NCI-H146 treated with DMSO at 0.1 percent for 48 hours (cell line): ENCODE results near the gene ARMC2.

Experiments
- DNase-seq: peaks from one replicate; lab custom pipeline; 2025; ENCODE audit not compliant: unreplicated experiment; lab: John Stamatoyannopoulos, UW

ARMC2 gene

DNA sequence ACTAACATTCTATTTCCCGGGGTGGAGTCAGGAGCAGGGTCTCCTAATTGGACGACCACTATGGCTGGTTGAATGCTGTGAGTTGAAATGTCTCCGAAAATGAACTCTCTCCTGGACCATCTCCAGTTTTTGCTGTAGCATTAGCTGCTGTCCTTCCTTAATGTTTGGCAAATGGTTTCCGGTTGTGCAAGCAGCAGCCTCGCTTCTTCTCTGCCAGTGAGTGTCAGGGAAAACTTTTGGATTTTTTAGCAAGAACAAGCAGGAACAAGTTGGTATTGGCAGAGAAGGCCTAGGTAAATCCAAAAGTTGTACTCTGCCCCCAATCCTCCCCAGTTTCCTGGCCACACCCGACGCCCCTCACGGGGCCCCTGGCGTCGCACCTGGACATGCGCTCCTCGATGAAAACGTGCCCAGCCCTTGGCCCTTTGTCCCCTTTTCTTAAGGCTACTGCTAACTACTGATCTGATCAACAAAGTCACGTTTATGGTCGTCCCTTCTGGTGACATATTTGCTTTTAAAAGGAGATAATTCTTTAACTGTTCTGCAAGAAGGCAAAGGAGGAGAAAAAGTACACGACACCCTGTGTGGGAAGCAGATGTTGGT is 103.2 kb downstream of the ARMC2 start:
- DNase-seq = no peak

DNA sequence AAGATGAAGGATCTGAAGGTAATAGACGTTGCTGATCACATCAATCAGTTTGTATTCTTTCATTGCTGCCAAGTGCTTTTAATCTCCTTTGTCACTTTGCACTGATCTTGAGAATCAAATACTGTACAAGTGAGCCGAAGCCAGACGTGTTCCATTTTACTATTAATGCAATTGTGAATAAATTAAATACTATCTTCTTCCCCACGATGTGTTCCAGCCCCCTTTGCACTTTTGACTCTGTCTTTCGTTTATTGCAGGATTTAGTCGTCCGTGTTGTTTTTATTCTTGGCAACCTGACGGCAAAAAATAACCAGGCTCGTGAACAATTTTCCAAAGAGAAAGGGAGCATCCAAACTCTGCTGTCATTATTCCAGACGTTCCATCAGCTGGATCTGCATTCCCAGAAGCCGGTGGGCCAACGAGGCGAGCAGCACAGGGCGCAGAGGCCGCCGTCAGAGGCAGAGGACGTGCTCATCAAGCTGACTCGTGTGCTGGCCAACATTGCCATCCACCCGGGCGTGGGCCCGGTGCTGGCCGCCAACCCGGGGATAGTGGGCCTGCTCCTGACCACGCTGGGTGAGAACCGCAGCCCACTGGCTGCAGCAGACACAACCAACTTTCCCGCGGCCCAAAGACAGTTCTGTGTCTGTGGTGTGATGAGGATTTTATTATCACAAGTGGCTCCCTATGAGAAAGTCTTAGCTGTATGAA is 104.7 kb downstream of the ARMC2 start:
- no peak for DNase-seq

DNA sequence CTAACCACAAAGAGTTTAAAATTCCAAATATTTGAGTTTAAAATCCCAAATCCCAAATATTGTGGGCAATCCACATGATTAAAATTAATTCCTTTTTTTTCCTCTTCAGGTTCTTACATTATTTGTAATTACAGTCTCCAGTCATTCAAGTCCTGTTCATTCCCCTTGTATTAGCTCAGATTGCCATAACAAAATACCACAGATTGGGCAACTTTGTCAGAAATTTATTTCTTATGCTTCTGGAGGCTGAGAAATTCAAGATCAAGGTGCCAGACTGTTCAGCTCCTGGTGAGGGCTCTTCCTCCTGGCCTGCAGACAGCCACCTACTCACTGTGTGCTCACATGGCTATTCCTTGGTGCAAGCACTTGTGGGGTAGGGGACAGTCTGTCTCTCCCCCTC is 105.5 kb downstream of the ARMC2 start:
- DNase-seq = no peak

DNA sequence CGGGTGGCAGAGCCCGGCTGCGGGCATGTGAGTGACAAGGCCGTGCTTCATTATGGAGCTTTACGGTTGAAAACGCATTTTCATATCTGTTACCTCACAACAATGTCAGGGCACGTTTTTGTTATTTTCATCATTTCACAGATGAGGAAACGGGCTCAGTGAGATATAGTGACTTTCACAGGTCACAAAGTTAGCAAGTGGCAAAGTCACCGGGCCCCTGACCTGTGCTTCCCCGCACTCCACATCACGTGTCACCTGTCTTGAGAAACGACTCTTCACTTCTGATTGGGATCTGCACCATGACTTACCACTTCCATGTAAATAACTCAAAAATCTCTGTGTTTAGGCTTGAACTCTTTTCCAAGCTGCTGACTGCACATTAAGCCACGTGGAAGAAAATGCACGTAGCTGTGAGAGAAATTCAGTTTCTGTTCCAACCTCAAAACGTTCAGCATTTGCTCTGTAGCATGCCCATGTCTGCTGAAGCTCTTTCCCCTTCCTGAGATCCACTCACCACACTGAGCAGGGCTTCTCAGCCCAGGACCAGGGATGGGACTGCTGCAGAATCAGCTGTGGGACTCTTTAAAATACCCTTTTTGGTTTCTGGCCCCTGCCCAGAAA is 107.2 kb downstream of the ARMC2 start:
- DNase-seq = no peak

DNA sequence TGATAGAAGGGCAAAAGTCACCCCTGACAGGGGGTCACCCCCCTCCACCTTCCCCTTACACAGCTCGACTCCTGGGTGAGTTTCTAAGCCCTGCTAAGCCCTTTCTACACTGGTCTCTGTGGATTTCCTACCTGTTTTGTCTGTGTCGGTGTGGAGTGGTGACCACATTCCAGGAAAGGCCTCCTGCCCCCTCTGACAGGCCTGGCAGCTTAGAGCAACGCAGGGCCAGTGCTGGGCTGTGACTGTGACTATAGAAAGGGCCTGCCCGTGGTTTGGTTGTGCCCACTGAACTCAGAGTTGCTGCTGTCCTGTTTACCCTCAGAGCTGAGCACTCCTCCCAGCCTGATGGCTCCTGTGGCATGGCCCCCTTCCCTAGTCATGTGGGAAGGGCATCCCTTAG is 109.0 kb downstream of the ARMC2 start:
- DNase-seq = no peak

DNA sequence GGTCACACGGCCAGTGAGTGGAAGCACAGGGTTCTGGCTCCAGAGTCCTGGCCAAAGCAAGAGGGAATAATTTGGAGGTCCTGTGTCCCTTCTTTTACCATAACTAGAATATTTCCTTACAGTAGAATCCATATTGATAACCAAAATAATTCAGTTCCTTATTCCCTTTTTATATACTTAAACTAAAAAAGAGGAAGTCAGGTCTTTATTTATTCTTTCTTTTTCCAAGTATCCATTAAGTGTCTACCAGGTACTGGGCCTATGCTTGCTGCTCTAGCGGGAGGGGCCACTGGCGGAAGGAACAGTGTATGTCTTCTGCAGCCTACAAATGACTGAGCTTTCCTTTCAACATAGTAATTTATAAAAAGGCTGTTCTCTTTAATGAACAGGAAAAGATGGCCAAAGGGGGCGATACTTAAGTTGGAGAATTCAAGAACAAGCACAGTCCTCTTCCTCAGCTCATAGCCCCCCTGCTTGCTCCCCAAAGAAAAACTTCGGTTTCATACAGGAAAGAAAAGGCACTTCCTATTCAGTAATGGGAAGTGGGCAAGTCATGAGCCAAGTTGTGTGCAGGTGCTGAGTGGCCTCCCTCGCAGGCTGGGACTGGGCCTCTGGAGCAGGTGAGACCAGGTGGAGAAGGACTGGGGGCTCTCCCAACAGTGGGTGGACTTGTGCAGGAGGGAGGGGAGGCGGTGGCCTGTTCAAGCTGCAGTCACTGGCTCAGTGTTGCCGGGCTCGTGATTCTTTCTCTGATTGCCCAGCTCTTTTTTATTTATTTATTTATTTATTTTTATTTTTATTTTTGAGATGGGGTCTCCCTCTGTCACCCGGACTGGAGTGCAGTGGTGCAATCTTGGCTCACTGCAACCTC is 110.9 kb downstream of the ARMC2 start:
- no peak for DNase-seq

DNA sequence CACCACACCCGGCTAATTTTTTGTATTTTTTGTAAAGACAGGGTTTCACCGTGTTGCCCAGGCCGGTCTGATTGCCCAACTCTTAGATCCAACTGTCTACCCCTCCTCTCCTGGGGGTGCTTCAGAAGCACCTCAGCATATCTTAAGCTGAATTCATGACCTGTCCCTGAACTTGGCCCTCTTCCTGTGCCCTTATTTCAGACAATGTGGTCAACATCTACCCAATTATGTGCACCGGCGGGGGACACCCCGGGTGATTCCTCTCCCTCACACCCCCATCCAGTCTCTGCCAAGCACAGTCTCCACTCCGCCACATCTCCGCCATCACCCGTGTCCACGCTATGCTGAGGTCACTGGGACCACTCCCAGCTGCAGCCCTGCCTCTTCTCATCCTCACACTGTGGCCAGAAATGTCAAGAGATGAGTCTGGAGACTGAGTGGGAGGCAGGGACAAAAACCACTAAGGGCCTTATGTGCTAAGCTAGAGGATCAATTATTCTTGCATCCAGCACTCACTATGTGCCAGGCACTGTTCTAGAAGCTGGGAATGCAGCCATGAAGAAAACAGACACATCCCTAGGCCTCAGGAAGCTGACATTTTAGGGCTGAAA is 111.9 kb downstream of the ARMC2 start:
- no peak for DNase-seq

DNA sequence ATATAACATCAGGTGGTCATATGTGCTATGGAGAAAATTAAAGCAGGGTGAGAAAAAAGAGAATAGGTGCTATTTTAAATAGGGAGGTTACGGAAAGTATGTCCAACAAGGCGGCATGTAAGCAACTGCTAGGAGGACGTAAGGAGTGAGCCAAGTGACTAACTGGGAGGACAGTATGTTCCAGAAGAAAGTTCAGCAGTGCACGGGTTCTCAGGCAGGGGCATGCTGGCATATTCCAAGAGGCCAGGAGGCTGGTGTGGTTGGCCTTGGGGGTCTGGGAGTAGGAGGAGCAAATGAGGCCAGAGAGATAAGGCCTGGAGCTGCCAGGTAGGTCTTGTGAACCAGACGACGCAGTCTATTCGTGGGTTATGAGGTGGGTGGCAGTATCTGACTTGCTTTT is 112.4 kb downstream of the ARMC2 start:
- DNase-seq = no peak

DNA sequence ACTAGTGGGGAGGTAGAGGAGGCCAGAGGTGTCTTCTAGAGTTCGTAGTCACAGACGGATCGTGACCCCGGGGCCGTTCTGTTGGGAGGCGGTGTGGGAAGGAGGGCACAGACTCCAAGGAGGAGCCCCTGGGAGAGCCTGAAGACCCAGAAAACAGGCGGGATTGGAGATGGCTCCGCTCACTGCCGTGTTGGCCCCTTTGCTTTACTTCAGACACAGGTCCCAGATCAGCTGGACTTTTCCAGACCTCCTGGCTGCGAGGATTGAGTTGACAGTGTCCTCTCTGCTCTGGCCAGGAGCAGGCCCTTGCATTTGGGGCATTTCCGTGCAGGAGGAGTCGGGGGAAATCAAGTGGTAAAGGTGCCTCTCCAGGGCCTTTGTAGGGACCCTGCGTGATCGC is 112.9 kb downstream of the ARMC2 start:
- no peak for DNase-seq

DNA sequence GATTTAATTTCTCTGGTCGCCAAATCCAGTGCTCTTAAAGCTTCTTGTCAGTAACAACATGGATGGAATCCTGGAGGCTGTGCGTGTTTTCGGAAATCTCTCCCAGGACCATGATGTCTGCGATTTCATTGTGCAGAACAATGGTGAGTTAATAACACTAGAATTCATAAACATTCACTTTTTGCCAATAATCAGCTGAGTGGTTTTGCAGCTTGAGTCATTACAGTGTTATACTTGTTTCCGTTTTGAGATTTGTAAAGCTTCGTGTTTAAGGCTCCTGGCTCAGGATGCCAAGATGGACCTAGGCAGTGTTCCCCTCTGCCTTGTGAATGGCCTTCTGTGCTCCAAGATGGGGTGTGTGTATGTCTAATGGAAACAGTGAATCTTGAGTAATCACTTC is 113.8 kb downstream of the ARMC2 start:
- DNase-seq = no peak

DNA sequence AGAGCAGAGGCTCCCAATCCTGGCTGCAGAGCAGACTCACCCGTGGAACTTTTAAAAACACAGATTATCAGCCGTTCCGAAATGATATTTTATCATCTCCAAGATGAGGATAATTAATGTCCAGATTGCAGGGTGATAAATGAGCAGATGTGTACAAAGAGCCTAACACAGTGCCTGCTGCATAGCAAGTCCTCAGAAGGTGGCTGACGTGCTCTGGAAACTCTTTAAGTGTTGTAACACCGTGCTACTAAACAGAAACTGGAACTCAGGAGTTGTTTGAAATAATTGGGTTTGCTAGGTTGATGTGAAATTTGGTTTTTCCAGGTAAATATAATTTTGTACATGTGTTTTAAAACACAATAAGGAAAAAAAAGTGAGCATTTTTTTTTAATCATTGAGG is 118.0 kb downstream of the ARMC2 start:
- DNase-seq = no peak

DNA sequence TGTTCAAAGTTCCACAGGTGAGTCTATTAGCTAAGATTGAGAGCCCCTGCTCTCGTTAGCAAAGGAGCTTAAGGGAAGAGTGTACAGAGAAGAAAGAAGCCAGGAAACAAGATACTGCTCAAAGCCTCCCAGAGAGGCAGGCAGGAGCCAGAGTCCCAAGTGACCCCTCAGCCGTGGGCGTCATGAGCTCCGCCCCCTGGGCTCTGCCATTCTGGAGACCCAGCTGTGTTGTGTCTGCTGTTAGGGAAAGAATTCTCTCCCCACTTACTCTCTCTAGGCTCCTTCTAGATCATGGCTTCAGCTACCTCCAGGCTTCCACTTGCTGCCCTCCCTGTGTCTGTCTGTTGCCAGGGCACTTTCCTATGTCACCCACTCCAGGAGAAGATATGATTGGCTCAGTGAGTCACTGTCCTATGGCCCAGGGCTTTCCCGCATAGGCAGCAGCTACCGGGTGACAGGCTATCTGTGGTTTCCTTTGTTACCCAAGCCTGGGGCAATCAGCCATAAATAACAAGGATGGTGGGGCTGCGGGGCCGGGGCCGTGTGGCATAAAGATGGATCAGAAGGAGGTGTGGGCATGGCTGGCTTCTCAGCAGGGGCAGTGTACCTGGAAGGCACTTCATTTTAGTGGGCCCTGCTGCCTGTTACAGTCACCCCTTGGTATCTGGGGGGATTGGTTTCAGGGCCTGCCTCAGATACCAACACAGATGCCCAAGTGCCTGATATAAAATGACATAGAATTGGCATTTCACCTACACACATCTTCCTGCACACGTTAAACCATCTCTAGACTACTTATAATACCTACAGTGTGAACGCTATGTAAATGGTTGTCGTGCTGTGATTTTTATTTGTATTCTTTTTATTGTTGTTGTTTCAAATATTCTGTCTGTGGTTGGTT is 118.9 kb downstream of the ARMC2 start:
- peak; percentile 22 for DNase-seq

DNA sequence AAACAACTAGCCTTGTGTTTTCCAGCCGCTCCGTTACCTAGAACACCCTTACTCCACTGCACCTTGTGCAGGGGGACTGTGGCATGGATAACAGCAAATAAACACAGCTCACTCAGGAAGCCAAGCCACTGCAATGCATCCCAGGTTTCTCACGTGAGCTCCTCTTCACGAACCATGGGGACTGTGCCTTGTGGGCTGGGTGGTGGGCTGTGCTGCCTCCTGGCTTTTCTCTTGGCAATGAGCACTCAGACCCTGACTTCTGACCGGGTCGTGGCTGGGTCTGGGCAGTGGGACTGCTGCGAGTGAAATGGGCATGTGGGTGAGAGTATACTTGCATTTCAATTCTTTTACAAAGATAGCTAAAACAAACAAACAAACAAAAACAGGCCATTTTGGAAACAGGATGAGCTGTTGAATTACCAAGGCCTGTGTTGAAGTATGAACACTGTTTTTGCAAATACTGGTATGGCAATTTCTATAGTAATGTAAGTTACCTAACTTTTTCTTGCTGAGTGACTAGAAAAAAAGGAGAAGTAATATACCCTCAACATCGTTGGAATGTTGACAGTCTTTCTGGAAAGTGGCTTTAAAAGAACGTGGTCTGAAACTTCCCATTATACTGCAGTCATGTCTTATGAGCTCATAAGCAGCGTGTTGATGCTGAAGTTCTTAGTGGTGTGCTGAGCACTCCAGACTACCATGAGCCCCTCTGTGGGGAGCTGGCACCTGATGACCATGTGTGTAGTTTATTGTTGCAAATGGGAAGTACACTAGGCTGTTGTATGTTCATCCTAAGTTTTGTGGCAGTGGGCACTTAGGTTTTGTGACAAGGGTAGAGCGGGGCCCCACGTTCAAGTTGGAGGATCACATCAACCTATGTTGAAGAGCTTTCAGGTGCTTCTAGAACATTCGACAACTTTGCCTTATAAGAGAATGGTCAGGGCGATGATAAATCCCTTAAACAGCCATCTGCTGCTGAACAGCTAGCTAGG is 120.4 kb downstream of the ARMC2 start:
- no peak for DNase-seq

DNA sequence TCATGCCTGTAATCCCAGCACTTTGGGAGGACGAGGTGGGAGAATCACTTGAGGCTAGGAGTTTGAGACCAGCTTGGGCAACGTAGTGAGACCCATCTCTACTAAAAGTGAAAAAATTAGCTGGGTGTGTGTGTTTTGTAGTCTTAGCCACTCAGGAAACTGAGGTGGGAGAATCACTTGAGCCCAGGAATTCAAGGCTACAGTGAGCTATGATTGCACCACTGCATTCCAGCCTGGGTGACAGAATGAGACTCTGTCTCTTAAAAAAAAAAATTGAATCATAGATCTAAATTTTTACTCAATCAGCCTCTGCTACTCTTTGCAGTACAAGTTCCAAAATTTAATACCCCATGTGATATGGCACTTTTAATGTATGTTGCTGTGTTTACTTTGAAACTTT is 121.6 kb downstream of the ARMC2 start:
- no peak for DNase-seq

DNA sequence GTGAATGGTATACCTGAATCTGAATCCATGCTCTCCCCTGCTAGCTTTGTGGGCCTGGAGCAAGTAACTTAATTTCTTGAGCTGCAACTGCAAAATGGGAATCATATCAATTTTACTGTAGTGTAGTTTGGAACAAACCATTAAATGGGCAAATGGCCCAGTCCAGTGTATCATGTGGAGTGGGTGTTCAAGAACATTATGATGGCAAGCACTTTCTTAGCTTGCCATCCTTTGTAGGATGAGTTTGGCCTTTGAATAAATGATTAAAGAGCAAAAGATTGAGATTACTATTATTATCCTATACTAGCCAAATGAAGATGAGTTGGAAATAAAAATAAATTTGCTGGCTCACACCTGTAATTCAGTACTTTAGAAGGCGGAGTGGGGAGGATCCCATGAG is 126.0 kb downstream of the ARMC2 start:
- DNase-seq = no peak

DNA sequence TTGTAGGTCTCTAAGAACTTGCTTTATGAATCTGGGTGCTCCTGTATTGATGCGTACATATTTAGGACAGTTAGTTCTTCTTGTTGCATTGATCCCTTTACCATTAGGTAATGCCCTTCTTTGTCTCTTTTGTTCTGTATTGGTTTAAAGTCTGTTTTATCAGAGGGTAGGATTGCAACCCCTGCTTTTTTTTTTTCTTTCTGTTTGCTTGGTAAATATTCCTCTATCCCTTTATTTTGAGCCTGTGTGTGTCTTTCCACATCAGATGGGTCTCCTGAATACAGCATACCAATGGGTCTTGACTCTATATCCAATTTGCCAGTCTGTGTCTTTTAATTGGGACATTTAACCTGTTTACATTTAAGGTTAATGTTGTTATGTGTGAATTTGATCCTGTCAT is 130.4 kb downstream of the ARMC2 start:
- DNase-seq = peak; percentile 26

DNA sequence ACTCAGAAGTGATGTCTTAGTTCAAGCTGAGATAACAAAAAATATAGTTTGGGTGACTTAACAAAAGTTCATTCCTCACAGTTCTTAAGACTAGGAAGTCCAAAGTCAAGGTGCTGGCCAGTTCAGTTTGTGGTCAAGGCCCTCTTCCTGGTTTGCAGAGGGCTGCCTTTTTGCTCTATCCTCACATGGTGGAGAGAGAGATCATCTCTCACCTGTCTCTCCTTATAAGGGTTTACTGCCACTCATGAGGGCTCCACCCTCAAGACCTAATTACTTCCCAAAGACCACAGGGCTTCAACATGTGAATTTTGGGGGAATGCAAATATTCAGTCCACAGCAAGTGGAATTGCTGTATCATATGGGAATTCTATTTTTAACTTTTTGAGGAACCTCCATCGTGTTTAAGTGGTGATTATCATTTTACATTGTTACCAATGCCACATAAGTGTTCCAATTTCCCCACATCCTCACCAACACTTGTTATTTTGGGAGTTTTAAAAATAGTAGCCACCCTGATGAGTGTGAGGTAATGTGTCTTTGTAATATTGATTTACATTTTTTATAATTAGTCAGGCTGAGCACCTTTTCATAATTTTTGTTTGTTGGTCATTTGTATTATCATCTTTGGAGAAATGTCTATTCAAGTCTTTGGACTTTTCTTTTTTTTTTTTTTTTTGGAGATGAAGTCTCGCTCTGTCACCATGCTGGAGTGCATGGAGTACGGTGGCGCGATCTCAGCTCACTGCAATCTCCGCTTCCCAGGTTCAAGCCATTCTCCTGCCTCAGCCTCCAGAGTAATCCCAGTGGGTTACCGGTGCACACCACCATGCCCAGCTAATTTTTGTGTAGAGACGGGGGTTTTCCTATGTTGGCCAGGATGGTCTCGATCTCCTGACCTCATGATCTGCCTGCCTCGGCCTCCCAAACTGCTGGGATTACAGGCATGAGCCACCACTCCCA is 134.2 kb downstream of the ARMC2 start:
- no peak for DNase-seq

DNA sequence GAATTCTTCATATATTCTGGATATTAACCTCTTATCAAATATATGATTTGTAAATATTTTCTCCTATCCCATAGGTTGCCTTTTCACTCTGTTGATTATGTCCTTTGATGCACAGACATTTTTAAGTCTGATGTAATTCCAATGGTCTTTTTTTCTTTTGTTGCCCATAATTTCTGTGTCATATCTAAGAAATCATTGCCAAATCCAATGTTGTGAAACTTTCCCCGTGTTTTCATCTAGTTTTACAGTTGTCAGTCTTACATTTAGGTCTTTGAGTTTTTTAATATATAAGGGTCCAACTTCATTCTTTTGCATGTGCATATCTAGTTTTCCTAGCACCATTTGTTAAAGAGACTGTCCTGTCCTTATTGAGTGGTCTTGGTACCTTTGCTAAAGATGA is 134.9 kb downstream of the ARMC2 start:
- no peak for DNase-seq
